ENCODE measurements around the gene NAPG.

DNA sequence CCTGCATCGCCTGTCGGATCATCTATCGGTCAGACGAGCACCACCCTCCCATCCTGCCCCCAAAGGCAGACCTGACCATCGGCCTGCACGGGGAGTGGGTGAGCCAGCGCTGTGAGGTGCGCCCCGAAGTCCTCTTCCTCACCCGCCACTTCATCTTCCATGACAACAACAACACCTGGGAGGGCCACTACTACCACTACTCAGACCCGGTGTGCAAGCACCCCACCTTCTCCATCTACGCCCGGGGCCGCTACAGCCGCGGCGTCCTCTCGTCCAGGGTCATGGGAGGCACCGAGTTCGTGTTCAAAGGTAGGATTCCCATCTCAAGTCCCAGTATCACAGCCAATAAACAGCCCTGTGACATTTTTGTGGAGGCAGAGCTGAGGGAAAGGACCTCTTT is 40.4 kb upstream of the NAPG start:
- TF ChIP-seq, protein P1, sequence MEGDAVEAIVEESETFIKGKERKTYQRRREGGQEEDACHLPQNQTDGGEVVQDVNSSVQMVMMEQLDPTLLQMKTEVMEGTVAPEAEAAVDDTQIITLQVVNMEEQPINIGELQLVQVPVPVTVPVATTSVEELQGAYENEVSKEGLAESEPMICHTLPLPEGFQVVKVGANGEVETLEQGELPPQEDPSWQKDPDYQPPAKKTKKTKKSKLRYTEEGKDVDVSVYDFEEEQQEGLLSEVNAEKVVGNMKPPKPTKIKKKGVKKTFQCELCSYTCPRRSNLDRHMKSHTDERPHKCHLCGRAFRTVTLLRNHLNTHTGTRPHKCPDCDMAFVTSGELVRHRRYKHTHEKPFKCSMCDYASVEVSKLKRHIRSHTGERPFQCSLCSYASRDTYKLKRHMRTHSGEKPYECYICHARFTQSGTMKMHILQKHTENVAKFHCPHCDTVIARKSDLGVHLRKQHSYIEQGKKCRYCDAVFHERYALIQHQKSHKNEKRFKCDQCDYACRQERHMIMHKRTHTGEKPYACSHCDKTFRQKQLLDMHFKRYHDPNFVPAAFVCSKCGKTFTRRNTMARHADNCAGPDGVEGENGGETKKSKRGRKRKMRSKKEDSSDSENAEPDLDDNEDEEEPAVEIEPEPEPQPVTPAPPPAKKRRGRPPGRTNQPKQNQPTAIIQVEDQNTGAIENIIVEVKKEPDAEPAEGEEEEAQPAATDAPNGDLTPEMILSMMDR (IDR thresholded peaks at IDR 0.05; ENCODE audit: poor library complexity), result no peak
- no peak for TF ChIP-seq EZH2phosphoT487 (IDR thresholded peaks at IDR 0.05; ENCODE audit: low read depth, severe bottlenecking, unreplicated experiment)
